Activated T-cell treated with anti-CD3 and anti-CD28 coated beads, Interleukin-2, amount 50 U/mL, for 24 hours (primary cell): Measurements from ENCODE around the gene CDH4.

ENCODE experiments used
- DNase-seq: peaks from one replicate; pipeline ENCODE4 v3.0.0-alpha.2; 2020
- H3K27ac Mint-ChIP-seq: 2 replicates; pipeline ENCODE4 v1.8.0; 2020; ENCODE audit warnings: mild to moderate bottlenecking, mixed read lengths
- H3K27me3 Mint-ChIP-seq: 2 replicates; pipeline ENCODE4 v1.8.0; 2020; ENCODE audit warnings: mixed read lengths
- H3K36me3 Mint-ChIP-seq: 2 replicates; pipeline ENCODE4 v1.8.0; 2020; ENCODE audit warnings: low read depth, mixed read lengths
- H3K4me1 Mint-ChIP-seq: 2 replicates; pipeline ENCODE4 v1.8.0; 2020; ENCODE audit warnings: low read depth, mixed read lengths
- H3K4me3 Mint-ChIP-seq: 2 replicates; pipeline ENCODE4 v1.8.0; 2020; ENCODE audit warnings: mild to moderate bottlenecking, moderate library complexity, mixed read lengths
- H3K9me3 Mint-ChIP-seq: 2 replicates; pipeline ENCODE4 v1.8.0; 2020; ENCODE audit warnings: mixed read lengths

CDH4 gene

GRCh38 chr20:61926253-61926613 lies 674.2 kb downstream of the CDH4 start:
- H3K4me3 Mint-ChIP-seq = no peak overlapping the region
- no peak overlapping the region for H3K27ac Mint-ChIP-seq
- no peaks in the 10 kb centered on the region for H3K27me3 Mint-ChIP-seq
- no peaks in the 10 kb centered on the region for H3K4me1 Mint-ChIP-seq
- no peak for DNase-seq
- no peaks in the 10 kb centered on the region for H3K36me3 Mint-ChIP-seq
- no peaks in the 10 kb centered on the region for H3K9me3 Mint-ChIP-seq

GRCh38 chr20:61926796-61927192 lies 674.7 kb downstream of the CDH4 start:
- Mint-ChIP-seq H3K4me1 (no peaks in the 10 kb centered on the region), H3K36me3 (no peaks in the 10 kb centered on the region), H3K4me3 (no peak overlapping the region), H3K9me3 (no peaks in the 10 kb centered on the region), H3K27ac (no peak overlapping the region), H3K27me3 (no peaks in the 10 kb centered on the region)
- DNase-seq = no peak

- H3K27me3 Mint-ChIP-seq = peaks cover 4% of the 10 kb centered on the region
- no peaks in the 10 kb centered on the region for H3K4me1 Mint-ChIP-seq
- no peak overlapping the region for H3K4me3 Mint-ChIP-seq
- H3K36me3 Mint-ChIP-seq = no peaks in the 10 kb centered on the region
- no peaks in the 10 kb centered on the region for H3K9me3 Mint-ChIP-seq
- H3K27ac Mint-ChIP-seq = no peak overlapping the region
- no peak for DNase-seq
Observed at GRCh38 chr20:61927193-61927825, 675.2 kb downstream of the CDH4 start.

DNA sequence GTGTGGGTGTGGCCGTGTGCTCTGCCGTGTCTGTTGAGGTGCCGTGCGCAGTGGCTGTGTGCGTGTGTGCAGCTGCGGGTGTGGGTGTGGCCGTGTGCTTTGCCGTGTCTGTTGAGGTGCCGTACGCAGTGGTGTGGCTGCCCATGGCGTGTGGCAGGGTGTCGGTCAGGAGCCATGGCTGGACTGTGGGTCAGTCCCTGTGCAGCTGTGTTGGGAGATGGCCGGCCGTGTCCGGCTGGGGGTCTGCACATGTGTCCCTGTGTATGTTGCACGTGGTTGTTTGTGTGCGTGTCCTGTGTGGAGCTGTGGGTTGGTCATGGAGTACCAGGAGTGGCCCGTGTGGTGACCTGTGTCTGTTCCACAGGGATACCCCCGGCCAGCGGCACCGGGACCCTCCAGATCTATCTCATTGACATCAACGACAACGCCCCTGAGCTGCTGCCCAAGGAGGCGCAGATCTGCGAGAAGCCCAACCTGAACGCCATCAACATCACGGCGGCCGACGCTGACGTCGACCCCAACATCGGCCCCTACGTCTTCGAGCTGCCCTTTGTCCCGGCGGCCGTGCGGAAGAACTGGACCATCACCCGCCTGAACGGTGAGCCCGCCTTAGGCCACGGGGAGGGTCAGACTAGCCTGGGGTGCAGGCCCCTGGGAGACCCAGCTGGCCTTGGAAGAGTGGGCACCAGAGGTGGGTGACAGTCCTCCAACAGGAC lies 675.9 kb downstream of the CDH4 start:
- DNase-seq = no peak
- Mint-ChIP-seq H3K27me3 (peaks cover 7% of the 10 kb centered on the region), H3K4me1 (no peaks in the 10 kb centered on the region), H3K27ac (no peak overlapping the region), H3K4me3 (no peak overlapping the region), H3K36me3 (no peaks in the 10 kb centered on the region), H3K9me3 (no peaks in the 10 kb centered on the region)

DNA sequence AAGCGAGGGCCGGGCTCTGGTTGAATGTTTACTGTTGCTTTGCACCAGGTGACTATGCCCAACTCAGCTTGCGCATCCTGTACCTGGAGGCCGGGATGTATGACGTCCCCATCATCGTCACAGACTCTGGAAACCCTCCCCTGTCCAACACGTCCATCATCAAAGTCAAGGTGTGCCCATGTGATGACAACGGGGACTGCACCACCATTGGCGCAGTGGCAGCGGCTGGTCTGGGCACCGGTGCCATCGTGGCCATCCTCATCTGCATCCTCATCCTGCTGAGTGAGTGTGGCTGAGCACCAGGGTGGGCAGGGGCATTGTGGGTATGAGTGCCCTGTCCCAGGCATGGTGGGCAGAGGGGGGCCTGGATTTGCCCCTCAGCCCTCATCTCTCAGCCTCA lies 677.5 kb downstream of the CDH4 start:
- Mint-ChIP-seq H3K9me3 (no peaks in the 10 kb centered on the region), H3K4me1 (no peaks in the 10 kb centered on the region), H3K4me3 (no peak overlapping the region), H3K36me3 (no peaks in the 10 kb centered on the region), H3K27ac (no peak overlapping the region), H3K27me3 (peaks cover 7% of the 10 kb centered on the region)
- no peak for DNase-seq

GRCh38 chr20:61929971-61930666 lies 678.1 kb downstream of the CDH4 start:
- no peaks in the 10 kb centered on the region for H3K9me3 Mint-ChIP-seq
- no peak overlapping the region for H3K27ac Mint-ChIP-seq
- no peaks in the 10 kb centered on the region for H3K4me1 Mint-ChIP-seq
- H3K4me3 Mint-ChIP-seq = no peak overlapping the region
- no peak for DNase-seq
- peaks cover 7% of the 10 kb centered on the region for H3K27me3 Mint-ChIP-seq
- H3K36me3 Mint-ChIP-seq = no peaks in the 10 kb centered on the region

DNA sequence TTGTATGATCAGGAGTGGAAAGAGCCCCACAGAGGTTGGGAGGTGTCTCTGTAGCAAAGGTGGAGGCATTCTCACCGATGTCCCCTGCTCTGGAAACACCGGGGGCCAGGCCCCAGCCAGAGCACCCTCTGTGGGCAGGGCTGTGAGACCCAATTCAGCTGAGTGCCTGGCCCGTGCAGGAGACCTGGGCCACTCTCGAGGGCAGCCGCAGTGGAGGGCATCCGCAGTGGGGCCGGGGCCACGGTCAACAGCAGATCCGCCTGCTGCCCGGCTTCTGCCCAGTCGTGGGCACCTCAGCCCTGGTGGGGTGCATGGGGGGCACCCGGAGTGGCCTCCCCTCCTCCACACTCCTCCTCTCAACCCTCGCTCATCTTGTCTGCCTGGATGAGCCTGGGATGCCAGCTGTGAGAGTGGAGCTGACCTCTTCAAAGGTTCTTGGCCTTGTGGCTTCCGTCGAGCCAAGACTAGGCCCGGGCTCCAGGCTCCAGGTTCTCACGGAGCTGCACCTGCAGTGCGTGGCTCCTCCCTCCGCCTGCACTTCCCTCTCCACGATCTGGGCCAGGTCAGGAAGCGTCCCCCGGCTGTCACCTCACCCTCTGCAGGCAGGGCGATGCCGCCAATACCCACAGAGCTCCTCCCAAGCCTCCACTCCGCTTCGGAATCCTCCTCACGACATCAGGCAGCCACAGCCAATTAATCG lies 678.9 kb downstream of the CDH4 start:
- Mint-ChIP-seq H3K4me3 (no peak overlapping the region), H3K4me1 (no peaks in the 10 kb centered on the region), H3K36me3 (no peaks in the 10 kb centered on the region), H3K9me3 (no peaks in the 10 kb centered on the region), H3K27ac (no peak overlapping the region), H3K27me3 (peaks cover 7% of the 10 kb centered on the region)
- no peak for DNase-seq

- Mint-ChIP-seq H3K36me3 (no peaks in the 10 kb centered on the region), H3K9me3 (no peaks in the 10 kb centered on the region), H3K4me1 (no peaks in the 10 kb centered on the region), H3K27ac (no peak overlapping the region), H3K4me3 (no peak overlapping the region), H3K27me3 (peaks cover 10% of the 10 kb centered on the region)
- no peak for DNase-seq
Observed at GRCh38 chr20:61931476-61932198, 679.6 kb downstream of the CDH4 start.

GRCh38 chr20:61932199-61932592 lies 680.1 kb downstream of the CDH4 start:
- no peaks in the 10 kb centered on the region for H3K4me1 Mint-ChIP-seq
- H3K27me3 Mint-ChIP-seq = peaks cover 14% of the 10 kb centered on the region
- DNase-seq = no peak
- H3K27ac Mint-ChIP-seq = no peak overlapping the region
- H3K4me3 Mint-ChIP-seq = no peak overlapping the region
- H3K36me3 Mint-ChIP-seq = no peaks in the 10 kb centered on the region
- H3K9me3 Mint-ChIP-seq = no peaks in the 10 kb centered on the region

DNA sequence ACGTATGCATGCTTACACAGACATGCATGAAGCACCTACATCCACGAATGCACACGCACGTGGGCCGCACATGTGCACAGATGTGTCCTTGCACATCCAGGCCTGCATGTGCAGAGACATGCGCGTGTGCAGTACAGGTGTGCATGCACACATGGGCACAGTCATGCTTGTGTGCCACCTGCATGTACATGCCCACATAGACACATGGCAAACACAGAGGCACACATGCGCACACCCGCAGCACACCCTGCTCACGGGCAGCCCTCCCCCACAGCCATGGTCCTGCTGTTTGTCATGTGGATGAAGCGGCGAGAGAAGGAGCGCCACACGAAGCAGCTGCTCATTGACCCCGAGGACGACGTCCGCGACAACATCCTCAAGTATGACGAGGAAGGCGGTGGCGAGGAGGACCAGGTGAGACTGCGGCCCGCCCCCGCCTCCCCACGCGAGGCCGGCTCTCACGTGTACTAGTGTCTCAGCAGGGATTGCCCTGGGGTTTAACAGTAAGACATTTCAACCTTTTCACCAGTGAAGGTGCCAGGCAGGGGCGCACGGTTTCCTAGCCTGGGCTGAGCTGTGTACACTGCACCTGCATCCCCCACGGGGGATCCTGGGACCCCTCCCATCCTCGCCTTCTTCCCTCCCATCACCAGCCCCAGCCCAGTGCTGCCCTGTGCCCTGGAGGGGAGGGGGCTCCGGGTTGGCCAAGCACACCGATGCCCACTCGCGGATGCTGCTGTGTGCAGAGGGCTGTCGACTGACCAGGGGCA lies 680.8 kb downstream of the CDH4 start:
- no peaks in the 10 kb centered on the region for H3K4me1 Mint-ChIP-seq
- no peaks in the 10 kb centered on the region for H3K36me3 Mint-ChIP-seq
- H3K27me3 Mint-ChIP-seq = peaks cover 14% of the 10 kb centered on the region
- H3K27ac Mint-ChIP-seq = no peak overlapping the region
- H3K4me3 Mint-ChIP-seq = no peak overlapping the region
- H3K9me3 Mint-ChIP-seq = no peaks in the 10 kb centered on the region
- no peak for DNase-seq

DNA sequence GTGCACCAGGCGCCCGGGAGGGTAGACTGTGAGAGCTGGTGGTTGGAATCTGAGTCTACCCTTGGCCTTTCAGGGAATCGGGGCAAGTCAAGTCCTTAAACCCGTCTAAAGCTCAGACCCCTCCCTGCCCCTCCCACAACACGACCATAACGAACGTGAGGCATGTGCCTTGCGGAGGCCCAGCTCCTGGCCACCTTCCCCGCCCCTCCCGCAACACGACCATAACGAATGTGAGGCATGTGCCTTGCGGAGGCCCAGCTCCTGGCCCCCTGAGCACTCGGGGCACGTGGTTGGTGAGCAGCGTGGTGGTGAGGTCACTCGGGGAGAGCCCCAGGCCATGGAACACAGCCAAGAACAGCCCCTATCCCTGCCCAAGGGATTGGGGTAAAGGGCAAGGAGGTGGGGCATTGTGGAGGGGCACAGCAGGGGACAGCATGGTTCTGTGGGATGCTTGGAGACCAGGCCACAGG lies 681.5 kb downstream of the CDH4 start:
- Mint-ChIP-seq H3K27ac (no peak overlapping the region), H3K4me3 (no peak overlapping the region), H3K4me1 (no peaks in the 10 kb centered on the region), H3K9me3 (no peaks in the 10 kb centered on the region), H3K27me3 (peaks cover 14% of the 10 kb centered on the region), H3K36me3 (no peaks in the 10 kb centered on the region)
- DNase-seq = no peak

DNA sequence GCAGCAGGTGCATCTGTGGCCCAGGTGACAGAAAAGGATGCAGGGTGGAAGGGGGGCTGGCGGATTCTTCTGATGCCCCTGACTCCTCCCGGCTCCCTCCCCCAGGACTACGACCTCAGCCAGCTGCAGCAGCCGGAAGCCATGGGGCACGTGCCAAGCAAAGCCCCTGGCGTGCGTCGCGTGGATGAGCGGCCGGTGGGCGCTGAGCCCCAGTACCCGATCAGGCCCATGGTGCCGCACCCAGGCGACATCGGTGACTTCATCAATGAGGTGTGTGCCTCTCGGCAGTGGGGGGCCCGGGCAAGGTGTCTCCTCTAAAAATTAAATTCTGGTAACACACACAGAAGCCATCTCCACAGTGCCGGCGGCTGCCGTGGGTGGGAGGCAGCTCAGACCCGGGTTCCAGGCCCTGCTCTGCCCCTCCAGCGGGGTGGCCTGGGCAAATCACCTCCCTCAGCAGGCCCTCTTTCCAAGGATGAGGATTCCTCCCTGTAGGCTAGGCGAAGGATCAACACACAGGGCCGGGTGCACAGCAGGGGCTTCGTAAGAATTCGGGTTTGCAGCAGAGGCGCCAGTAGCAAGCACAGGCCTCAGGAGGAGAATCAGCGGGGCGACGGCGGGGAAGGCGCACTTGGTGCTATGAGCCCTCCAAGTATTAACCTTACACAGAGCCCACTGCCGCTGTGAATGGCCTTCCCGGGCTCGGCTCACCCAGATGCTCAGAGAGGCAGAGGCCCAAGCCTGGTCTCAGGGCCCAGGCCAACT lies 682.1 kb downstream of the CDH4 start:
- Mint-ChIP-seq H3K27me3 (peaks cover 14% of the 10 kb centered on the region), H3K4me1 (no peaks in the 10 kb centered on the region), H3K27ac (no peak overlapping the region), H3K36me3 (no peaks in the 10 kb centered on the region), H3K4me3 (no peak overlapping the region), H3K9me3 (no peaks in the 10 kb centered on the region)
- DNase-seq = no peak
